Stimulated activated CD4-positive, alpha-beta T cell treated with anti-CD3 and anti-CD28 coated beads, Interleukin-15, amount 100 ng/mL, for 1 hour (primary cell): ENCODE data around the gene CGN.
A peak's percentile ranks its signal among the peaks of the same experiment; 100 is the strongest.

Experiments
- DNase-seq, 2 donors: peaks; one replicate each; pipeline ENCODE4 v3.0.0-alpha.2; 2020; ENCODE audit warnings: low read depth in 1 of 2, low spot score in 1 of 2

The CGN gene

GRCh38 chr1:151501474-151501873 lies 9.7 kb upstream of the CGN start:
- no peak for DNase-seq

GRCh38 chr1:151502035-151502700 lies 9.0 kb upstream of the CGN start:
- DNase-seq: no peak

- no peak for DNase-seq
These were observed 8.1 kb upstream of the CGN start for GRCh38 chr1:151502859-151503780.

GRCh38 chr1:151504252-151504651 lies 6.9 kb upstream of the CGN start:
- DNase-seq: no peak

GRCh38 chr1:151504759-151505158 lies 6.4 kb upstream of the CGN start:
- no peak for DNase-seq

GRCh38 chr1:151508833-151509232 lies 2.4 kb upstream of the CGN start:
- DNase-seq: no peak

GRCh38 chr1:151509350-151510019 lies 1.7 kb upstream of the CGN start:
- no peak for DNase-seq

GRCh38 chr1:151510020-151510405 lies 1.2 kb upstream of the CGN start:
- no peak for DNase-seq

GRCh38 chr1:151510614-151510956 lies 602 bp upstream of the CGN start:
- DNase-seq: no peak

GRCh38 chr1:151511636-151512215 lies 539 bp downstream of the CGN start:
- DNase-seq: peak in 1 of 2 donors; percentile 9

- DNase-seq: no peak
These were observed 1.1 kb downstream of the CGN start for GRCh38 chr1:151512326-151512725.

- DNase-seq: no peak
These were observed 1.8 kb downstream of the CGN start for GRCh38 chr1:151512801-151513625.

- no peak for DNase-seq
These were observed 2.5 kb downstream of the CGN start for GRCh38 chr1:151513626-151514121.

- DNase-seq: no peak
These were observed 3.2 kb downstream of the CGN start for GRCh38 chr1:151514366-151514765.

GRCh38 chr1:151515265-151515664 lies 4.1 kb downstream of the CGN start:
- DNase-seq: no peak

- DNase-seq: no peak
These were observed 4.9 kb downstream of the CGN start for GRCh38 chr1:151516031-151516511.

- no peak for DNase-seq
These were observed 7.2 kb downstream of the CGN start for GRCh38 chr1:151518431-151518830.

GRCh38 chr1:151518936-151519335 lies 7.7 kb downstream of the CGN start:
- DNase-seq: no peak

GRCh38 chr1:151519667-151520066 lies 8.5 kb downstream of the CGN start:
- no peak for DNase-seq

GRCh38 chr1:151520359-151520758 lies 9.2 kb downstream of the CGN start:
- DNase-seq: no peak
